GM18867 (cell line): ENCODE results near the gene GCHFR.
A peak's percentile ranks its signal among the peaks of the same experiment; 100 is the strongest.

Source experiments
- ATAC-seq: cut with Tn5 transposase; IDR thresholded peaks from one replicate; pipeline ENCODE4 v1.9.1; 2021; ENCODE audit warnings: mild to moderate bottlenecking, moderate library complexity; ENCODE audit not compliant: unreplicated experiment

Gene GCHFR

DNA sequence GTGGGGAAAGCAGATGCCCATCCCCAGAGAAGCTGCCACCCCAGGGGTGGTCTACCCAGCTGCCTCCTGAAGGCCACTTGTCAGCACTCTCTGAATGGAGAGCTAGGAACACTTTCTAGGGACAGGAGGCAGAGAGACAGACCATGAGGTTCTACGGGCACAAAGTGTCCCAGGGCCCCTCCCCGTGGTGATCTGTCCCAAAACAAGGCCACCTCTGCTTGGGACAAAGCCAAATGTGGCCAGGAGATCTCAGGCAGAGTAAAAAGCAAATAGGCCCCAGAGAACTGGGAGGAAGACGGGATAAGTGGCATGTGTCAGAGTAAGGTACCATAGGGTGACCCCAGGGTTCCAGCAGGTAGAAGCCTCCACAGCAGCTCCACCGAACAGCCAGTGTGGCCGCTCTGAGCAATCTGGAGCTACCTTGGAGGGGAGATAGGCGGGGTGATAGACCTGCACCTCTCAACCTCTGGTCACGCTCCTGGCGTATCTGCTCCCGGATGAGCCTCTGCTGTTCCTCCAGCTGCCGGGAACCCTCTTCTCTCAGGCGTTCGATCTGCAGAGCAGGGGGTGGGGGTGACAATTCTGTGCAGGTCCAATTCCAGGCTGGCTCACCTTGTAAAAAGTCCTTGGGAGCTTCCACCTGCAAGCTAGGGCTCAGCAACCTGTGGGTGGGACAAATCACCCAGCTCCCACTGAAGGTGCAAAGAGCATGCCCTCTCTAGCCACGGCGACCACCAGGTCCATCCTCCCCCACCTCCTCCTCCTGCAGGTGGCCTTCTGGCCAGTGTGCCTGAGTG lies 12.1 kb downstream of the GCHFR start:
- no peak for ATAC-seq

DNA sequence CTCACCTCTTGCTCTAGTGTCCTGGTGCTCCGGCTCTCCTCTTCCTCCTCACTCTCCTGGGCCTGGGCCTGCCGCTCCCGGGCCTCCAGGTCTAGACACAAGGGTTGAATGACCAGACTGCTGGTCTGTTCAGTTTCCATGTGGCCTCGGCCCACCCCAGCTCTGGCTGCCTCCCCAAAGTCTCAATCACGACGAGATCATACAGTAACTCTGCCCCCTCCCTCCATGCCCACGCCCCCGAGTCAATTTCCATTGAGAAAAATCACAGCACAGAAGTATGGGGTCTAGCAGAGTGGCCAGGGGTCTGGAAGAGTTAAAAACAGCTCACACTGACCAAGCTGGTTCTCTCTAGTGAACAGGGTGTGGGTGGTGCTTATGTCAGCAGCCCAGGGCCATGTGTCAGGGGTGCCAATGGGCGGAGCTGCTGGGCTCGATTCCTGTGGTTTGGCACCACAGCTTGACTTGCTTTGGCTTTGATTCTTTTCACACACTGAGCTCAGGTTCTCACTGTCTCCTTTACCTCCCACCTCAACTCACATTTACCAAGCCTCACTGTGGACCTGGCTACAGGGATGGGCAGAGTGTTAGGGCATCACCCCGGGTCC lies 12.8 kb downstream of the GCHFR start:
- ATAC-seq, result no peak

DNA sequence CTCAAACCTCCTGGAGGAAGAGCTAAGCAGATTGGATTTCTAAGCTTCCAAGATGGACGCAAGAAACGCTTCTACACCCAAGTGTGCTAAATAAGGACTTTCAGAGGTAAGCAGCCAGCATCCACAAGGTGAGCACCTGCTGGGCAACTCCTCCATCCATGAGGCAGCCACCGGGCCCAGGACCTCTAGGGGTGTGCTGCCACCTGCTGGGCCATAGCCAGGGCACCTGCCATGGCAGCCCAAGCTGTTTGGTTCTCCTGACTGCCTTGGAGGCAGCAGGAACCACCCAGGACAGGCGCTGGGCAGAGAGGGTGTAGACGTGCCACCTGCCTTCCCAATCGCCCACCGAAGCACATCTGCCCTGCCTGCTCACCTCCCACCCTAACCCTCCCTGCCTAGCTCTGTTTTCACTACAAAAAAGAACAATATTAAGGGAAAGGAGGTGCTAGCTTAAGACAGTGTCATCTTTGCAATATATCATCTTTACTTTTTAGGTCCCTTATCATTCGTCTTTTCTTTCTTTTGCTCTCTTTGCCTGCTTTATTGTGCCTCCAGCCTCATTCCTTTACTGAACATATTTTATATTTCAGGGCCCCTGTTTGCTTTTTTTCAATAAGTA lies 18.9 kb downstream of the GCHFR start:
- ATAC-seq, result peak; percentile 82

GRCh38 chr15:40785164-40785563 lies 21.3 kb downstream of the GCHFR start:
- ATAC-seq, result no peak

DNA sequence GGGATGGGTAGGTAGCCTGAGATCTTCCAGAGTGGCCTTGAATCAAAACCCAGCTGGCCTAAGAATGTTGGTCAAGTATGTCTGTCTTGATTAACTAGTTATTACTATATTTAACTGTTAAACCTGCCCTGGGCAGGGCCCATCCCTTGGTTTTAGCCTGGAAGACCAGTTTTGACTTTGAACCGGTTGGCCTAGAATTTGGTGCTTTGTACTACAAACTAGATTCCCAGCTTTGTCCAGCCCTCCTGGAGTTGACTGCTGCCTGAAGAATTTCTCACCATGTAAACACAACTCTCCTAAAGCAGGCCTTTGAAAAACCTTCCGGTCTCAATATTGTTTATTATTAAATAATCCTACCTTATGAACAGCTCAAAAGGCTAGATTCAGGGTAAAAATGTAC lies 21.9 kb downstream of the GCHFR start:
- no peak for ATAC-seq

GRCh38 chr15:40787344-40787841 lies 23.5 kb downstream of the GCHFR start:
- no peak for ATAC-seq

DNA sequence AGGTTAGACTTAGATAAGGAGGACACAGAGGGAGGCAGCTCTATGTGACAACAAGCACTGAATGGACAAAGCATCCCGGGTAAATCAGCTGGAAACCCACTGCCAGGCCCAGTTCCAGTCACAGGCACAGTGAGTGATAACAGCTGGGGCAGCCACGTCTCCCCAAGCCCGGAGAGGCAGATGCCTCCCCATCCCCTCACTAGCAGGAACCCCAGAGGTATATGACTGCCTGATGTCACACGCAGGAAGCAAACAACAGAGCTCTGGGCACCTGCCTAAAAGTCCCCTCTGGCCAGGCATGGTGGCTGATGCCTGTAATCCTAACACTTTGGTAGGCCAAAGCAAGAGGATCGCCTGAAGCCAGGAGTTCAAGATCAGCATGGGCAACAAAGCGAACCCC lies 24.1 kb downstream of the GCHFR start:
- no peak for ATAC-seq

DNA sequence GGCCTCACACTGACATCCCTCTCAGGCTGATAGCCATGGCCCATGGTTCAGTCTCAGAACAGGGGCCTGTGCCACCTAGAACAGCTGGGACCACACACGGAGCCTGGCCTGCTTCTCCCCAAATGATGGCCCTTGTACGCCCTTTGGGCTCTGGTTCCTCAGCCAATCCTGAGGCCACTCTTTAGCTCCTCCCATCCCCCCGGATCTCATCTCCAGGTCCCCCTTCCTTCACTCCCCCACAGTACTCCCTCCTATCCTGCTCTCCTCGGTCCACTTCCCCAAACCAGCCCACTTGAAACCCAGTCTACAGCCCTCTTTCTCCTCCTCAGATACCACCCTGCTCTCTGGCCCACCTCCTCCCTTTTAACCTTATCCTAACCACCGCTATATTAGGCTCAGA lies 25.3 kb downstream of the GCHFR start:
- no peak for ATAC-seq

- ATAC-seq, result no peak
These were observed 26.1 kb downstream of the GCHFR start for GRCh38 chr15:40789999-40790398.

GRCh38 chr15:40790718-40791117 lies 26.9 kb downstream of the GCHFR start:
- no peak for ATAC-seq

GRCh38 chr15:40792394-40792793 lies 28.5 kb downstream of the GCHFR start:
- ATAC-seq, result no peak

DNA sequence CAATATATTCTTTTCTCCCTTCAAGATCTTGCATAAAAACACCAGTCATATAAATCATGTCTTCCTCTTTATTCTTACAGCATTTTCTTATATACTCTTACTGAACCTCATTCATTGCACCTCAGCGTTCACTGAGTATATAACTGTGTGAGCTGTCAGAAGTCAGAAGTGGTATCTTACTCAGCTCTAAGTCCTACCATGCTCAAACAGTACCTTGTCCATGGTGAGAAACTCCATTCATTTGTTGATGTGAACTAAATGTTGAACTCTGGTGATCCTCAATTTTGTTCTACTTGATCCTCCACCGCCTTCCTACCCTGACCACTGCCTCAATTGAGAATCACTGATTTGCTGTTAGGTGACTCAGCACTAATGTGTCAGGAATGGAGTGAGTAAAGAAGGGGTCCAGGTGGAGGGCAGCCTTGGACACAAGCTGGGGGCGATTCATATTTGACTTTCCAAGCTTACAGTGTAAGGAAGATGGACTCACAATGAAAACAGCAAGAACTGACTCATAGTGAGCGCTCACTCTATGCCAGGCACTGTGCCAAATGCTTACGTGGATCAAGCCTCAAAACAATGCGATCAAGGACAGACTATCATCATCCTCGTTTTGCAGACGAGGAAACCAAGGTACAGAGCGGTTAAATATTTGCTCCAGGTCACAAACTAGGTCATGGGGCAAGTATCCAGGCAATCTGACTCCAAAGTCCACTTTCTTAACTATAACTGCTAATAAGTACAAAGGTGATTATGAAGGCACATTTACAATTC lies 29.5 kb downstream of the GCHFR start:
- no peak for ATAC-seq

- ATAC-seq, result no peak
These were observed 32.2 kb downstream of the GCHFR start for GRCh38 chr15:40796041-40796440.

DNA sequence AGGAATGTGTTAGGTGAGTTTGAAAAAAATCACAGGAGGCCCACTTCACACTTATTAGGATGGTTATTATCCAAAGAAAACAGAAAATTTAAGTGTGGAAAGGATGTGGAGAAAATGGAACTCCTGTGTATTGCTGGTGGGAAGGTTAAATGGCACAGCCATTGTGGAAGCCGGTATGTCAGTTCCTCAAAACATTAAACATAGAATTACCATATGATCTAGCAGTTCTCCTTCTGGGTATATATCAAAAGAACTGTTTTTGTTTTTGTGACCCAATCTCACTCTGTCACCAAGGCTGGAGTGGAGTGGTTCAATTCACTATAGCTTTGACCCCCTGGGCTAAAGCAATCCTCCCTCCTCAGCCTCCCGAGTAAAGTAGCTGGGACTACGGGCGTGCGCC lies 32.6 kb downstream of the GCHFR start:
- ATAC-seq, result no peak

DNA sequence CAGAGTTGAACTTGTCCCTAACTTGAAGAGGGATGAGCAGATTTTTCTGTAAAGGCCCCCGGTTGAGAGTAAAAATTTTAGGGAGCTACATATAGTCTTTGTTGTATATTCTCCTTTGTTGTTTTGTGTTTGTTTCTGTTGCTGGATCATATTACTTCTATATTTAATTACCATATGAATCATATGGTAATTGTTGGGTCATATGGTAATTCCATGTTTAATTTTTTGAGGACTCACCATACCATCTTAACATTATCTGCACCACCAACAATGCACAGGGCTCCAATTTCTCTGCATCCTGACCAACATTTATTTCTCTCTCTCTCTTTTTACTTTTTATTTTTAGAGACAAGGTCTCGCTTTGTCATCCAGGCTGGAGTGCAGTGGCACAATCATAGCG lies 35.7 kb downstream of the GCHFR start:
- ATAC-seq, result no peak

DNA sequence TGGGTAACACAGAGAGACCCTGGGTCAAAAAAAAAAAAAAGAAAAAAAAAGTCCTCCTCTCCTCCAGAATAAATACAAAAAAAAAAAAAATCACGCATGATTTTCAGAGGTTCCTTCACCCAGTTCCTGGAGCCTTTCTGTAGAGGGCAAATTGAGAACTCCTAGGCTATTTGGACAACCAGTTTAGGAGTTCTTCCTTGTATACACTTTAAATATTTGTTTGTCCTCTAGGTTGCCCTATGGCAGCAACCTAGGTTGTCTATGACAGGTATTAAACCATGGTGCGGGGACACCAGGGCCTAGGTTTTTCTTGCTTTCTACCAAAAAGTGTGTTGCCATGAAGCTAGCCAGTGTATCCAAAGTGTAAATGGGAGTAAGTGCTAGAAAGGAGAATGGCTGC lies 39.2 kb downstream of the GCHFR start:
- ATAC-seq, result no peak

- ATAC-seq, result no peak
These were observed 39.8 kb downstream of the GCHFR start for GRCh38 chr15:40803688-40804087.

- no peak for ATAC-seq
These were observed 42.8 kb downstream of the GCHFR start for GRCh38 chr15:40806672-40807027.

- ATAC-seq, result peak; percentile 92
These were observed 43.4 kb downstream of the GCHFR start, which contains the start of the genes DNAJC17 and ZFYVE19 for GRCh38 chr15:40807028-40807887. DNAJC17 (minus strand) TSS chr15:40807473; CDS start chr15:40807446, 27 bp downstream. ZFYVE19 (plus strand) TSS chr15:40807089; CDS start chr15:40807590, 501 bp downstream.

DNA sequence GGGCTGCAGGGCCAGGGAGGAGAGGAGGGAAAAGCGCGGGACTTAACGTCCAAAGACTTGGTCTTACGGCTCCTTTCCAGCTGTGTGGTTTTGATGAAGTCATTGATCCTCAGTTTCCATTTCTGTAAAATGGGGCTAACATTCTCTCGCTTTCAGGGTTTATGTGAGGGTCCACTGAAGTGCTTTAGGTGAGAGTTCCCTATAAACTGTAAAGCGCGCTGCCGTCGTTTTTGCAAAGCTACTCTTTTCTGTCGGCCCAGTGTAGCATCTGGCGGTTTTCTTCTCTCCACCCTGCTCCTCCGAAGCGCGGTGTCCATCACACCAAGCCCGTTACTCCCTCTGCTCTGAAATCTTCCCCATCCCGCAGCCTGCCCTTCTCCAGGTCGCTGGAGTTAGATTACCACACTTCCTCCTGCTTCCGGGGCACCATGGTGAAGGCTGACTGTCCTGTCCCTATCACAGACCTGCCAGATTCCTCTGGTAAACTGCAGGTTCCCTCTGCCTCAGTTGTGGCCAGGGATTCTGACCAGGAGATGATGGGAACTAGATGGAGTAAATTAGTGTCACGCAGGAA lies 44.1 kb downstream of the GCHFR start:
- ATAC-seq, result no peak
